Trophoblast cell (in vitro differentiated cells and primary cell): Measurements from ENCODE around the gene ATP8A2.

Experiments used
- DNase-seq, 2 donors: peaks; one replicate each; pipeline ENCODE4 v3.0.0-alpha.2; 2016
- H2AFZ ChIP-seq: 2 replicates; pipeline ENCODE4 v1.6.1; 2013; ENCODE audit warnings: low read length, moderate library complexity, mild to moderate bottlenecking; ENCODE audit not compliant: insufficient read depth, poor library complexity
- H2AK5ac ChIP-seq: 2 replicates; pipeline ENCODE4 v1.6.1; 2013; ENCODE audit warnings: mild to moderate bottlenecking, low read length
- H2BK120ac ChIP-seq: 2 replicates; pipeline ENCODE4 v1.6.1; 2013; ENCODE audit warnings: low read length, mild to moderate bottlenecking, moderate library complexity; ENCODE audit not compliant: insufficient read depth, poor library complexity
- H2BK12ac ChIP-seq: 2 replicates; pipeline ENCODE4 v1.6.1; 2013; ENCODE audit warnings: mild to moderate bottlenecking, low read length, moderate library complexity
- H2BK5ac ChIP-seq: 2 replicates; pipeline ENCODE4 v1.6.1; 2013; ENCODE audit warnings: low read length, low read depth, moderate library complexity, mild to moderate bottlenecking; ENCODE audit not compliant: poor library complexity
- H3K14ac ChIP-seq: 2 replicates; pipeline ENCODE4 v1.6.1; 2013; ENCODE audit warnings: mild to moderate bottlenecking, low read length
- H3K18ac ChIP-seq: 2 replicates; pipeline ENCODE4 v1.6.1; 2013; ENCODE audit warnings: mild to moderate bottlenecking, low read length
- H3K23ac ChIP-seq: 2 replicates; pipeline ENCODE4 v1.6.1; 2013; ENCODE audit warnings: low read length
- H3K27ac ChIP-seq: 2 replicates; pipeline ENCODE4 v1.5.1; 2013; ENCODE audit warnings: low read depth, mild to moderate bottlenecking, inconsistent platforms, low read length, moderate library complexity
- H3K27me3 ChIP-seq: 2 replicates; pipeline ENCODE4 v1.6.1; 2013; ENCODE audit warnings: inconsistent platforms, mild to moderate bottlenecking, low read length, moderate library complexity; ENCODE audit not compliant: insufficient read depth
- H3K36me3 ChIP-seq, 2 experiments: 1 replicate in 1 of 2; 2 replicates in 1 of 2; pipeline ENCODE4 v1.6.1; 2013; ENCODE audit warnings: low read length in 2 of 2, mild to moderate bottlenecking in 2 of 2, moderate library complexity in 1 of 2; ENCODE audit not compliant: insufficient read depth in 2 of 2, control insufficient read depth in 1 of 2
- H3K4ac ChIP-seq: 2 replicates; pipeline ENCODE4 v1.6.1; 2013; ENCODE audit warnings: low read depth, mild to moderate bottlenecking, low read length, moderate library complexity
- H3K4me1 ChIP-seq, 2 experiments: 1 replicate in 1 of 2; 2 replicates in 1 of 2; pipeline ENCODE4 v1.6.1; 2013; ENCODE audit warnings: low read length in 2 of 2, mild to moderate bottlenecking in 2 of 2, moderate library complexity in 1 of 2; ENCODE audit not compliant: insufficient read depth in 2 of 2, control insufficient read depth in 1 of 2
- H3K4me2 ChIP-seq: 2 replicates; pipeline ENCODE4 v1.6.1; 2013; ENCODE audit warnings: inconsistent platforms, mild to moderate bottlenecking, low read length, moderate library complexity
- H3K4me3 ChIP-seq: 2 replicates; pipeline ENCODE4 v1.5.1; 2013; ENCODE audit warnings: mild to moderate bottlenecking, low read depth, low read length, inconsistent platforms
- H3K79me1 ChIP-seq: one replicate; pipeline ENCODE4 v1.6.1; 2013; ENCODE audit warnings: low read length
- H3K79me2 ChIP-seq: 2 replicates; pipeline ENCODE4 v1.6.1; 2013; ENCODE audit warnings: low read length, mild to moderate bottlenecking; ENCODE audit not compliant: control insufficient read depth, insufficient read depth, poor library complexity
- H3K9ac ChIP-seq: 2 replicates; pipeline ENCODE4 v1.6.1; 2013; ENCODE audit warnings: mild to moderate bottlenecking, low read length
- H3K9me3 ChIP-seq: 2 replicates; pipeline ENCODE4 v1.6.1; 2013; ENCODE audit warnings: low read depth, mild to moderate bottlenecking, control low read depth, inconsistent platforms, low read length; ENCODE audit not compliant: insufficient read depth
- H4K12ac ChIP-seq: 2 replicates; pipeline ENCODE4 v1.6.1; 2013; ENCODE audit warnings: low read depth, mild to moderate bottlenecking, low read length, moderate library complexity
- H4K8ac ChIP-seq: 2 replicates; pipeline ENCODE4 v1.6.1; 2013; ENCODE audit warnings: low read depth, mild to moderate bottlenecking, low read length, moderate library complexity
- H4K91ac ChIP-seq: one replicate; pipeline ENCODE4 v1.6.1; 2013; ENCODE audit warnings: low read depth, mild to moderate bottlenecking, low read length, moderate library complexity
- WGBS: extraction: QIAGEN DNeasy Blood & Tissue Kit; methylation state at CpG from one replicate; pipeline ENCODE4 v1.1.7; 2013; ENCODE audit warnings: missing lambda C conversion rate; ENCODE audit not compliant: insufficient read length, insufficient coverage; ENCODE audit errors: extremely low coverage; 5-methylcytosine and 5-hydroxymethylcytosine counted together

ATP8A2 gene

GRCh38 chr13:26017932-26018665 lies 646.3 kb downstream of the ATP8A2 start:
- H3K18ac ChIP-seq, result no peak overlapping the region
- H3K4me3 ChIP-seq, result no peak overlapping the region
- no peaks in the 10 kb centered on the region for H3K79me2 ChIP-seq
- H4K91ac ChIP-seq, result no peak overlapping the region
- H2AFZ ChIP-seq, result no peak overlapping the region
- no peaks in the 10 kb centered on the region for H3K9me3 ChIP-seq
- H2BK120ac ChIP-seq, result no peak overlapping the region
- peaks cover 16 to 26% of the 10 kb centered on the region in 2 experiments for H3K4me1 ChIP-seq
- H3K27me3 ChIP-seq, result no peaks in the 10 kb centered on the region
- H3K23ac ChIP-seq, result no peak overlapping the region
- no peak overlapping the region for H2BK12ac ChIP-seq
- H3K14ac ChIP-seq, result no peak overlapping the region
- no peak overlapping the region for H2AK5ac ChIP-seq
- no peak overlapping the region for H4K8ac ChIP-seq
- no peak overlapping the region for H3K27ac ChIP-seq
- H3K4me2 ChIP-seq, result no peak overlapping the region
- DNase-seq, result peak in 1 of 2 donors; percentile 1
- H3K36me3 ChIP-seq, result no peaks in the 10 kb centered on the region
- WGBS, result no CpG with 5 or more reads among the region's 6 CpGs
- no peak overlapping the region for H4K12ac ChIP-seq
- no peak overlapping the region for H3K9ac ChIP-seq
- H3K4ac ChIP-seq, result no peak overlapping the region
- peaks cover 3% of the 10 kb centered on the region for H3K79me1 ChIP-seq
- H2BK5ac ChIP-seq, result no peak overlapping the region

GRCh38 chr13:26019251-26019650 lies 647.5 kb downstream of the ATP8A2 start:
- H3K4ac ChIP-seq, result no peak overlapping the region
- H3K9ac ChIP-seq, result no peak overlapping the region
- no peaks in the 10 kb centered on the region for H3K27me3 ChIP-seq
- H2BK12ac ChIP-seq, result no peak overlapping the region
- no peak overlapping the region for H4K8ac ChIP-seq
- no peaks in the 10 kb centered on the region for H3K36me3 ChIP-seq
- no peak overlapping the region for H3K14ac ChIP-seq
- no peak overlapping the region for H2BK5ac ChIP-seq
- H2AK5ac ChIP-seq, result no peak overlapping the region
- H3K4me3 ChIP-seq, result no peak overlapping the region
- no peak for DNase-seq
- peaks cover 17 to 28% of the 10 kb centered on the region in 2 experiments for H3K4me1 ChIP-seq
- H2AFZ ChIP-seq, result no peak overlapping the region
- no peak overlapping the region for H3K23ac ChIP-seq
- no peak overlapping the region for H4K91ac ChIP-seq
- no peak overlapping the region for H3K18ac ChIP-seq
- no peak overlapping the region for H3K4me2 ChIP-seq
- no CpG with 5 or more reads among the region's 7 CpGs for WGBS
- no peaks in the 10 kb centered on the region for H3K79me2 ChIP-seq
- no peaks in the 10 kb centered on the region for H3K9me3 ChIP-seq
- H3K79me1 ChIP-seq, result peaks cover 3% of the 10 kb centered on the region
- no peak overlapping the region for H3K27ac ChIP-seq
- H4K12ac ChIP-seq, result no peak overlapping the region
- H2BK120ac ChIP-seq, result no peak overlapping the region

- no peak overlapping the region for H3K23ac ChIP-seq
- WGBS, result no CpG with 5 or more reads among the region's 22 CpGs
- no peak overlapping the region for H4K91ac ChIP-seq
- peak; percentile 73 to 79 for DNase-seq
- H2AK5ac ChIP-seq, result no peak overlapping the region
- H2BK120ac ChIP-seq, result no peak overlapping the region
- H3K79me1 ChIP-seq, result peaks cover 4% of the 10 kb centered on the region
- no peak overlapping the region for H4K8ac ChIP-seq
- no peak overlapping the region for H2AFZ ChIP-seq
- no peak overlapping the region for H3K14ac ChIP-seq
- no peak overlapping the region for H3K4ac ChIP-seq
- H3K9me3 ChIP-seq, result no peaks in the 10 kb centered on the region
- H3K27me3 ChIP-seq, result no peaks in the 10 kb centered on the region
- no peak overlapping the region for H3K27ac ChIP-seq
- no peak overlapping the region for H4K12ac ChIP-seq
- H3K9ac ChIP-seq, result no peak overlapping the region
- no peak overlapping the region for H3K4me3 ChIP-seq
- no peak overlapping the region for H2BK5ac ChIP-seq
- H3K79me2 ChIP-seq, result no peaks in the 10 kb centered on the region
- peaks cover 18 to 32% of the 10 kb centered on the region in 2 experiments for H3K4me1 ChIP-seq
- no peak overlapping the region for H3K18ac ChIP-seq
- H2BK12ac ChIP-seq, result no peak overlapping the region
- H3K4me2 ChIP-seq, result no peak overlapping the region
- no peaks in the 10 kb centered on the region for H3K36me3 ChIP-seq
These were observed 648.4 kb downstream of the ATP8A2 start for GRCh38 chr13:26019881-26020870.

- peak; percentile 7 to 55 for DNase-seq
- H3K23ac ChIP-seq, result no peak overlapping the region
- no peaks in the 10 kb centered on the region for H3K9me3 ChIP-seq
- H3K27me3 ChIP-seq, result no peaks in the 10 kb centered on the region
- H2BK12ac ChIP-seq, result no peak overlapping the region
- no CpG with 5 or more reads among the region's 7 CpGs for WGBS
- H2AFZ ChIP-seq, result no peak overlapping the region
- no peak overlapping the region for H3K14ac ChIP-seq
- no peak overlapping the region for H4K91ac ChIP-seq
- peaks cover 21 to 33% of the 10 kb centered on the region in 2 experiments for H3K4me1 ChIP-seq
- H3K4me2 ChIP-seq, result no peak overlapping the region
- no peak overlapping the region for H4K8ac ChIP-seq
- peaks cover 5% of the 10 kb centered on the region for H3K79me1 ChIP-seq
- no peak overlapping the region for H3K9ac ChIP-seq
- H3K79me2 ChIP-seq, result no peaks in the 10 kb centered on the region
- no peak overlapping the region for H2BK120ac ChIP-seq
- no peak overlapping the region for H2BK5ac ChIP-seq
- no peak overlapping the region for H3K4me3 ChIP-seq
- H2AK5ac ChIP-seq, result no peak overlapping the region
- H3K4ac ChIP-seq, result no peak overlapping the region
- H3K18ac ChIP-seq, result no peak overlapping the region
- H3K36me3 ChIP-seq, result no peaks in the 10 kb centered on the region
- no peak overlapping the region for H4K12ac ChIP-seq
- no peak overlapping the region for H3K27ac ChIP-seq
These were observed 649.1 kb downstream of the ATP8A2 start for GRCh38 chr13:26020891-26021290.
